ENCODE measurements around the gene DDAH1. TPM values are rescaled to one million over a fixed set of nuclear protein-coding genes. Genes with fewer than 3 reads are reported as not detected.

The DDAH1 gene
- polyA plus RNA-seq, 1 donor from 2014 or later, result 42.7 TPM

GRCh38 chr1:85451236-85451830 lies 13.6 kb downstream of the DDAH1 start:
- Histone ChIP-seq H3K9me2 (ENCODE audit: insufficient read depth, low read length) (no peaks in the 10 kb centered on the region), H3K9me3 (ENCODE audit: low read length) (no peaks in the 10 kb centered on the region), H4K20me1 (ENCODE audit: insufficient read depth) (no peaks in the 10 kb centered on the region), H3K27me3 (ENCODE audit: insufficient read depth, low read depth, low read length) (no peaks in the 10 kb centered on the region), H3K4me3 (ENCODE audit: low read length) (no peak overlapping the region), H3K79me2 (replicated peaks; ENCODE audit: insufficient read depth, low read length) (peaks cover 59% of the 10 kb centered on the region), H3K36me3 (ENCODE audit: insufficient read depth, low read length) (peaks cover 11% of the 10 kb centered on the region), H3K9ac (ENCODE audit: low read length) (no peak overlapping the region), H2AFZ (ENCODE audit: low read depth, low read length) (no peak overlapping the region), H3K4me2 (ENCODE audit: low read length) (no peak overlapping the region), H3K27ac (ENCODE audit: low read length) (no peak overlapping the region), H3F3A (ENCODE audit: insufficient read depth, low read length, poor library complexity, severe bottlenecking) (no peaks in the 10 kb centered on the region)
- TF ChIP-seq EZH2 (IDR thresholded peaks at IDR 0.05; ENCODE audit: borderline replicate concordance, insufficient read depth, low read length, poor library complexity, severe bottlenecking), result no peak
- no peak for TF ChIP-seq TAF1 (IDR thresholded peaks at IDR 0.05; ENCODE audit: low read depth)
- TF ChIP-seq REST (IDR thresholded peaks at IDR 0.05; ENCODE audit: borderline replicate concordance), result no peak
- TF ChIP-seq CTCF (IDR thresholded peaks at IDR 0.05; ENCODE audit: poor library complexity, severe bottlenecking), result no peak
- no peak for TF ChIP-seq SMC3 (conservative IDR thresholded peaks at IDR 0.05; ENCODE audit: poor library complexity)
- TF ChIP-seq MXI1 (conservative IDR thresholded peaks at IDR 0.05; ENCODE audit: poor library complexity, severe bottlenecking), result no peak
- TF ChIP-seq RAD21 (conservative IDR thresholded peaks at IDR 0.05), result no peak
- no peak for TF ChIP-seq EP300 (conservative IDR thresholded peaks at IDR 0.05; ENCODE audit: poor library complexity, severe bottlenecking)
- TF ChIP-seq POLR2AphosphoS5 (IDR thresholded peaks at IDR 0.05), result no peak

GRCh38 chr1:85450832-85451231 lies 14.1 kb downstream of the DDAH1 start:
- H3K36me3 ChIP-seq (ENCODE audit: insufficient read depth, low read length), result peaks cover 11% of the 10 kb centered on the region
- H3K9me2 ChIP-seq (ENCODE audit: insufficient read depth, low read length), result no peaks in the 10 kb centered on the region
- no peak overlapping the region for H3K27ac ChIP-seq (ENCODE audit: low read length)
- H3K27me3 ChIP-seq (ENCODE audit: insufficient read depth, low read depth, low read length), result no peaks in the 10 kb centered on the region
- H3K9me3 ChIP-seq (ENCODE audit: low read length), result no peaks in the 10 kb centered on the region
- H3K4me3 ChIP-seq (ENCODE audit: low read length), result no peak overlapping the region
- H2AFZ ChIP-seq (ENCODE audit: low read depth, low read length), result no peak overlapping the region
- peaks cover 54% of the 10 kb centered on the region for H3K79me2 ChIP-seq (replicated peaks; ENCODE audit: insufficient read depth, low read length)
- TF ChIP-seq REST (IDR thresholded peaks at IDR 0.05; ENCODE audit: borderline replicate concordance), result no peak
- TF ChIP-seq RAD21 (conservative IDR thresholded peaks at IDR 0.05), result no peak
- no peak for TF ChIP-seq EZH2 (IDR thresholded peaks at IDR 0.05; ENCODE audit: borderline replicate concordance, insufficient read depth, low read length, poor library complexity, severe bottlenecking)
- no peak overlapping the region for H3K9ac ChIP-seq (ENCODE audit: low read length)
- no peaks in the 10 kb centered on the region for H4K20me1 ChIP-seq (ENCODE audit: insufficient read depth)
- no peaks in the 10 kb centered on the region for H3F3A ChIP-seq (ENCODE audit: insufficient read depth, low read length, poor library complexity, severe bottlenecking)
- no peak overlapping the region for H3K4me2 ChIP-seq (ENCODE audit: low read length)

Measured in neural cell (in vitro differentiated cells).